GM18868 (cell line): ENCODE results near the gene HOXB3.

ENCODE experiments used
- ATAC-seq: cut with Tn5 transposase; IDR thresholded peaks from one replicate; pipeline ENCODE4 v1.9.1; 2021; ENCODE audit warnings: mild to moderate bottlenecking, moderate library complexity; ENCODE audit not compliant: unreplicated experiment

HOXB3 gene

GRCh38 chr17:48571024-48571818, 18.8 kb downstream of the HOXB3 start:
- no peak for ATAC-seq

- ATAC-seq, result no peak
Measured at GRCh38 chr17:48570325-48571023, 19.6 kb downstream of the HOXB3 start.

GRCh38 chr17:48569674-48570324, 20.2 kb downstream of the HOXB3 start:
- no peak for ATAC-seq

- no peak for ATAC-seq
Measured at GRCh38 chr17:48569240-48569582, 20.8 kb downstream of the HOXB3 start.

- ATAC-seq, result no peak
Measured at GRCh38 chr17:48568499-48569239, 21.4 kb downstream of the HOXB3 start.

GRCh38 chr17:48567646-48568354, 22.2 kb downstream of the HOXB3 start:
- ATAC-seq, result no peak

GRCh38 chr17:48567209-48567608, 22.8 kb downstream of the HOXB3 start:
- ATAC-seq, result no peak

GRCh38 chr17:48566717-48567116, 23.3 kb downstream of the HOXB3 start:
- no peak for ATAC-seq

GRCh38 chr17:48565925-48566710, 23.9 kb downstream of the HOXB3 start:
- no peak for ATAC-seq

GRCh38 chr17:48565022-48565554, 25.0 kb downstream of the HOXB3 start:
- ATAC-seq, result no peak

- no peak for ATAC-seq
Measured at GRCh38 chr17:48564188-48565021, 25.6 kb downstream of the HOXB3 start.

- no peak for ATAC-seq
Measured at GRCh38 chr17:48563867-48564187, 26.2 kb downstream of the HOXB3 start.

GRCh38 chr17:48563385-48563838, 26.6 kb downstream of the HOXB3 start:
- no peak for ATAC-seq

- ATAC-seq, result no peak
Measured at GRCh38 chr17:48562934-48563333, 27.1 kb downstream of the HOXB3 start.

- no peak for ATAC-seq
Measured at GRCh38 chr17:48561884-48562810, 27.9 kb downstream of the HOXB3 start.

GRCh38 chr17:48559840-48560817, 29.9 kb downstream of the HOXB3 start:
- no peak for ATAC-seq
